Large intestine (tissue), 3 donors: ENCODE data around the gene GPRIN3. TPM values are rescaled to one million over a fixed set of nuclear protein-coding genes. Genes with fewer than 3 reads are reported as not detected.
"Not testable (repeated sequence)": the region's sequence is repeated elsewhere in the genome, so short reads cannot be mapped to it uniquely, and the experiment has no call there.

Experiments
- DNase-seq, 2 donors: peaks; one replicate each; pipeline versions ENCODE4 v3.0.0 to v3.0.0-alpha.2; 2013
- H3K27ac ChIP-seq: one replicate; pipeline ENCODE4 v1.5.1; 2013; ENCODE audit warnings: low read length
- H3K27me3 ChIP-seq: 2 replicates; pipeline ENCODE4 v1.6.1; 2013; ENCODE audit warnings: low read length; ENCODE audit not compliant: control insufficient read depth, insufficient read depth
- H3K36me3 ChIP-seq: 2 replicates; pipeline ENCODE4 v1.6.1; 2013; ENCODE audit warnings: low read length; ENCODE audit not compliant: control insufficient read depth, insufficient read depth
- H3K4me1 ChIP-seq: one replicate; pipeline ENCODE4 v1.6.1; 2013; ENCODE audit warnings: low read length; ENCODE audit not compliant: control insufficient read depth, insufficient read depth
- H3K4me3 ChIP-seq: one replicate; pipeline ENCODE4 v1.5.1; 2013; ENCODE audit warnings: low read length
- H3K9me3 ChIP-seq: one replicate; pipeline ENCODE4 v1.6.1; 2013; ENCODE audit warnings: mild to moderate bottlenecking, low read depth, low read length, moderate library complexity; ENCODE audit not compliant: control insufficient read depth
- WGBS: methylation state at CpG from one replicate; pipeline ENCODE4 v1.1.5; 2013; ENCODE audit warnings: low lambda C conversion rate; ENCODE audit not compliant: insufficient coverage; 5-methylcytosine and 5-hydroxymethylcytosine counted together
- polyA plus RNA-seq: library from polyadenylated mRNA; unstranded; fragments of 120-200 nt; gene quantifications from one replicate; pipeline ENCODE4 v1.2.1, GENCODE V29; 2013

Gene GPRIN3
- polyA plus RNA-seq, 1 donor: 8.7 TPM

GRCh38 chr4:89203902-89204301 lies 103.7 kb downstream of the GPRIN3 start:
- Histone ChIP-seq H3K36me3 (no peaks in the 10 kb centered on the region), H3K27ac (no peak overlapping the region), H3K9me3 (no peaks in the 10 kb centered on the region), H3K27me3 (no peaks in the 10 kb centered on the region), H3K4me3 (no peak overlapping the region), H3K4me1 (no peaks in the 10 kb centered on the region)
- 86% methylated on average over 1 of the region's 3 CpGs for WGBS
- DNase-seq: no peak

GRCh38 chr4:89199394-89199793 lies 108.2 kb downstream of the GPRIN3 start:
- not testable (repeated sequence) for H3K4me1 ChIP-seq, H3K36me3 ChIP-seq, H3K9me3 ChIP-seq, H3K27me3 ChIP-seq, H3K27ac ChIP-seq, H3K4me3 ChIP-seq, DNase-seq
- WGBS: 100% methylated on average over 1 of the region's 1 CpG

- Histone ChIP-seq H3K4me3 (no peak overlapping the region), H3K9me3 (no peaks in the 10 kb centered on the region), H3K27ac (no peak overlapping the region), H3K36me3 (no peaks in the 10 kb centered on the region), H3K4me1 (peaks cover 10% of the 10 kb centered on the region), H3K27me3 (no peaks in the 10 kb centered on the region)
- no CpG with 5 or more reads among the region's 2 CpGs for WGBS
- no peak for DNase-seq
Observed at GRCh38 chr4:89197920-89198319, 109.7 kb downstream of the GPRIN3 start.

GRCh38 chr4:89196745-89197144 lies 110.9 kb downstream of the GPRIN3 start:
- Histone ChIP-seq H3K9me3 (no peaks in the 10 kb centered on the region), H3K4me1 (peaks cover 10% of the 10 kb centered on the region), H3K27me3 (no peaks in the 10 kb centered on the region), H3K27ac (peak overlapping the region; percentile 62), H3K4me3 (no peak overlapping the region), H3K36me3 (no peaks in the 10 kb centered on the region)
- peak in 1 of 2 donors; percentile 18 for DNase-seq
- 0% methylated on average over 2 of the region's 2 CpGs for WGBS

- Histone ChIP-seq H3K36me3 (no peaks in the 10 kb centered on the region), H3K27ac (peak overlapping the region; percentile 62), H3K4me1 (peaks cover 10% of the 10 kb centered on the region), H3K4me3 (no peak overlapping the region), H3K27me3 (no peaks in the 10 kb centered on the region), H3K9me3 (no peaks in the 10 kb centered on the region)
- whole genome bisulfite sequencing: no CpG with 5 or more reads among the region's 2 CpGs
- no peak for DNase-seq
Observed at GRCh38 chr4:89196056-89196674, 111.4 kb downstream of the GPRIN3 start.

GRCh38 chr4:89193843-89194242 lies 113.8 kb downstream of the GPRIN3 start:
- Histone ChIP-seq H3K36me3 (no peaks in the 10 kb centered on the region), H3K4me1 (peaks cover 10% of the 10 kb centered on the region), H3K9me3 (no peaks in the 10 kb centered on the region), H3K27me3 (no peaks in the 10 kb centered on the region), H3K27ac (no peak overlapping the region), H3K4me3 (no peak overlapping the region)
- no peak for DNase-seq
- no CpG with 5 or more reads among the region's 3 CpGs for WGBS

Other genes with a start within 250 kb of the GPRIN3 start
- 10.3 TPM for gene TIGD2, start 196.3 kb downstream of the GPRIN3 start, polyA plus RNA-seq